H1 (cell line): ENCODE data around the gene NEK4. TPM values are rescaled to one million over a fixed set of nuclear protein-coding genes. Genes with fewer than 3 reads are reported as not detected.

Experiments
- SAP30 ChIP-seq: fragments of 300-600 bp; sonication (generic); IDR thresholded peaks from 2 replicates; pipeline ENCODE4 v1.7.1; 2012; ENCODE audit warnings: low read length, moderate library complexity, mild to moderate bottlenecking, inconsistent platforms; ENCODE audit not compliant: insufficient read depth, insufficient replicate concordance
- polyA plus RNA-seq, 7 experiments: library from polyadenylated mRNA; depleted of rRNA in 3 of 7; stranded (reverse) in 5 of 7; unstranded in 2 of 7; fragments of >200 nt in 5 of 7; fragments of 200-250 nt in 2 of 7; gene quantifications; 1 replicate in 5 of 7; 2 replicates in 1 of 7; 4 replicates in 1 of 7; pipeline versions ENCODE4 v1.2.1 to v1.2.3, GENCODE V29; 2011 to 2013; ENCODE audit warnings: missing spikeins in 2 of 7, mixed read lengths in 2 of 7
- total RNA-seq: library from RNA; stranded (reverse); fragmentation: NEBNext Ultra II Directional; extraction: Animal tissue kit (Norgen Biotek cat#: 25700); gene quantifications from 2 replicates; pipeline ENCODE4 v1.2.1, GENCODE V29; 2021

NEK4 gene
- total and polyA plus RNA-seq, 2 of the 8 experiments (the other 6 are each of a cell fraction or from before 2014, with no cell fraction given), result 7.5 to 40.0 TPM

DNA sequence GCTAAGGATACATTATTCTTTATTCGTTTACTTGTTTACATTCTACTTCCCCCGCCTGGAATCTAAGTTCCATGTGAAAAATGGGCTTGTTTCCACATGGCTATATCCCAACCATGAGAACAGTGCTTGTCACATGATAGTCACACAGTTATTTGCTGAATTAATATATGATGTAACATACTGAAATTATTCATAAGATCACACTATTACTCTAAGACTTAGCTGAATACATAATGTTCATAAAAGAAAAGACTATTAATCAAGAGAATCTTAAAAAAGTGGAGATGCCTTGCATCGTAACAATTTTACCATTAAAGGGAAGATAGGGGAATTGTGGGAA is 91.6 kb downstream of the NEK4 start (continued):
- no peak for TF ChIP-seq SAP30
